ENCODE measurements around the gene SEMA6C.

Gene SEMA6C

DNA sequence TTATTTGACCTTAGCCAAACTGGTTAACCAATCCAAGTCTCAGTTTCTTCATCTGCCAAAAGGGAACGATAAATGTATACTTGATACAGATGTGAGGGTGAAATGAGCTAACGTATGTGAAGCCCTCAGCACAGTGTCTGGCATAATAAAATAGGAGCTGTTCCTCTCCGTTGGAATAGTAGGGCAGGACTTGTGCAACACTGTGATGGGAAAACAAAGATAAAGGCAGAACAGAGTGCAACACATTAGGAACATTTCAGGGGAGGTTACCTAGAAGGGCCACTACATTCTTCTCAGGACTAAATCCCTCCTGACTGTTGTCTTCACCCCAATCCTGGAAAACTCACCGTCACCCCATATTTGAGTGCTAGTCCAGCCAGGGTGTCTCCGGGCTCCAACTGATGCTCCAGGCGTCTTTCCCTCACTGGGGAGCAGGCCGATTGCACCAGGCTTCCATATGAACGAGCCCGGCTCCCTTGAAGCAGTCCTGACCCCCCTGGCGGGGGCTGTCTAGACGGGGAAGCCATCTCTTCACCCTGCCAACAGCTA lies 18.4 kb upstream of the SEMA6C start:
- H3K27me3 ChIP-seq (ENCODE audit: control insufficient read depth in 5 of 5, insufficient read depth in 4 of 5, low read length in 5 of 5): no peaks in the 10 kb centered on the region
- H3K9ac ChIP-seq (ENCODE audit: low read length in 5 of 5): peak overlapping the region; percentile 82 to 96 (median 91)
- peaks cover 7 to 40% (median 35%) of the 10 kb centered on the region in 5 donors for H3K4me1 ChIP-seq (ENCODE audit: control insufficient read depth in 5 of 5, insufficient read depth in 5 of 5, low read length in 5 of 5)
- peaks cover 0 to 37% (median 28%) of the 10 kb centered on the region in 5 donors for H3K36me3 ChIP-seq (ENCODE audit: control insufficient read depth in 5 of 5, insufficient read depth in 5 of 5, low read length in 5 of 5)
- peak overlapping the region; percentile 86 for H3K27ac ChIP-seq (ENCODE audit: low read depth, low read length)
- H3K4me3 ChIP-seq (ENCODE audit: low read depth in 1 of 5, low read length in 5 of 5): peak overlapping the region; percentile 88 to 99 (median 94)
- no peaks in the 10 kb centered on the region for H3K9me3 ChIP-seq (ENCODE audit: control insufficient read depth in 5 of 5, low read length in 5 of 5)

DNA sequence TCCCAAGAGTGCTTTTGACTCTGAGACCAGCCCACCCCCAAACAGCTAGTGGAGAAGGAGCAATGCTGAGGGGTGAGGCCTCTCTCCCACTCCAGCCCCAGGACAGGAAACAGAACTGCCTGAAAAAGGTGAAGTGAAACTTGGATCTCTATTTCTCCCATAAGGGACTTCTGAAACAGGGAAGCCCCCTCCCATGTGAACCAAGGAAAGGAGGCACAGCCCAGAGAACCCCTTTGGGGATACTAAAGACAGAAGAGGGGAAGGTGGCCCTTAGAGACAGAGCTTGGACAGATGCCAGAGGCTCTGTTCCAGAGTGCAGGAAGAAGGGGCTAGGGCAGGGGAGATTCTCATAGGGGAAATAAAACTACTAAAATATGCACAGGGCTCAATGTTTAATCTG lies 12.9 kb upstream of the SEMA6C start:
- no peak overlapping the region for H3K4me3 ChIP-seq (ENCODE audit: low read depth in 1 of 5, low read length in 5 of 5)
- H3K4me1 ChIP-seq (ENCODE audit: control insufficient read depth in 5 of 5, insufficient read depth in 5 of 5, low read length in 5 of 5): peaks cover 2 to 29% (median 17%) of the 10 kb centered on the region in 5 donors
- peaks cover 0 to 47% (median 38%) of the 10 kb centered on the region in 5 donors for H3K36me3 ChIP-seq (ENCODE audit: control insufficient read depth in 5 of 5, insufficient read depth in 5 of 5, low read length in 5 of 5)
- H3K27me3 ChIP-seq (ENCODE audit: control insufficient read depth in 5 of 5, insufficient read depth in 4 of 5, low read length in 5 of 5): no peaks in the 10 kb centered on the region
- no peak overlapping the region for H3K27ac ChIP-seq (ENCODE audit: low read depth, low read length)
- peak overlapping the region in 3 of 5 donors; percentile 23 to 35 (median 25) for H3K9ac ChIP-seq (ENCODE audit: low read length in 5 of 5)
- no peaks in the 10 kb centered on the region for H3K9me3 ChIP-seq (ENCODE audit: control insufficient read depth in 5 of 5, low read length in 5 of 5)

DNA sequence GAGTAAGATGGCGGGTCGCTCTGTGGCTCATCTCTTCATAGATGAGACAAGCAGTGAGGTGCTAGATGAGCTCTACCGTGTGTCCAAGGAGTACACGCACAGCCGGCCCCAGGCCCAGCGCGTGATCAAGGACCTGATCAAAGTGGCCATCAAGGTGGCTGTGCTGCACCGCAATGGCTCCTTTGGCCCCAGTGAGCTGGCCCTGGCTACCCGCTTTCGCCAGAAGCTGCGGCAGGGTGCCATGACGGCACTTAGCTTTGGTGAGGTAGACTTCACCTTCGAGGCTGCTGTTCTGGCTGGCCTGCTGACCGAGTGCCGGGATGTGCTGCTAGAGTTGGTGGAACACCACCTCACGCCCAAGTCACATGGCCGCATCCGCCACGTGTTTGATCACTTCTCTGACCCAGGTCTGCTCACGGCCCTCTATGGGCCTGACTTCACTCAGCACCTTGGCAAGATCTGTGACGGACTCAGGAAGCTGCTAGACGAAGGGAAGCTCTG lies 12.4 kb upstream of the SEMA6C start:
- H3K36me3 ChIP-seq (ENCODE audit: control insufficient read depth in 5 of 5, insufficient read depth in 5 of 5, low read length in 5 of 5): peaks cover 0 to 47% (median 38%) of the 10 kb centered on the region in 5 donors
- H3K9me3 ChIP-seq (ENCODE audit: control insufficient read depth in 5 of 5, low read length in 5 of 5): no peaks in the 10 kb centered on the region
- peaks cover 2 to 26% (median 14%) of the 10 kb centered on the region in 5 donors for H3K4me1 ChIP-seq (ENCODE audit: control insufficient read depth in 5 of 5, insufficient read depth in 5 of 5, low read length in 5 of 5)
- no peak overlapping the region for H3K4me3 ChIP-seq (ENCODE audit: low read depth in 1 of 5, low read length in 5 of 5)
- H3K9ac ChIP-seq (ENCODE audit: low read length in 5 of 5): peak overlapping the region in 3 of 5 donors; percentile 23 to 35 (median 25)
- no peak overlapping the region for H3K27ac ChIP-seq (ENCODE audit: low read depth, low read length)
- no peaks in the 10 kb centered on the region for H3K27me3 ChIP-seq (ENCODE audit: control insufficient read depth in 5 of 5, insufficient read depth in 4 of 5, low read length in 5 of 5)

DNA sequence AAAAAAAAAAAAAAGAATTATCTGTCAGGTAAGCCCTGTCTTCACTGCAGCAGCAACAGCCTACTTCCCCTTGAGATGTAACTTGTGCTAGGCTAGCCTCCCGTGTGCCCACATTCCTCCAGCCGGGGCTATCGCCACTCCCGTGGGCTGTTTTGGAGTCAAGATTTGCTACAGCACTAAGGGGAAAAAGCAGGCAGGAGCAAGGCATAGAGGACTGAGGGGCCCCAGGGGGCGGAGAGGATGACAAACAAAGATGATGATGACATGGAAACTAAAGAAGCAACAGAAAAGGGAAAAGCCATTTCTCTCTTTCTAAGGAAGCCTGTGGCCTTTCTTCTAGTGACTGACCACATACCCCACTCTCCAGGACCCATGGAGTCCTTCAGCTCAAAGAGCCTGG lies 11.9 kb upstream of the SEMA6C start:
- no peaks in the 10 kb centered on the region for H3K9me3 ChIP-seq (ENCODE audit: control insufficient read depth in 5 of 5, low read length in 5 of 5)
- H3K9ac ChIP-seq (ENCODE audit: low read length in 5 of 5): peak overlapping the region in 1 of 5 donors; percentile 12
- H3K27me3 ChIP-seq (ENCODE audit: control insufficient read depth in 5 of 5, insufficient read depth in 4 of 5, low read length in 5 of 5): no peaks in the 10 kb centered on the region
- peaks cover 2 to 26% (median 14%) of the 10 kb centered on the region in 5 donors for H3K4me1 ChIP-seq (ENCODE audit: control insufficient read depth in 5 of 5, insufficient read depth in 5 of 5, low read length in 5 of 5)
- H3K36me3 ChIP-seq (ENCODE audit: control insufficient read depth in 5 of 5, insufficient read depth in 5 of 5, low read length in 5 of 5): peaks cover 0 to 47% (median 38%) of the 10 kb centered on the region in 5 donors
- no peak overlapping the region for H3K27ac ChIP-seq (ENCODE audit: low read depth, low read length)
- no peak overlapping the region for H3K4me3 ChIP-seq (ENCODE audit: low read depth in 1 of 5, low read length in 5 of 5)

DNA sequence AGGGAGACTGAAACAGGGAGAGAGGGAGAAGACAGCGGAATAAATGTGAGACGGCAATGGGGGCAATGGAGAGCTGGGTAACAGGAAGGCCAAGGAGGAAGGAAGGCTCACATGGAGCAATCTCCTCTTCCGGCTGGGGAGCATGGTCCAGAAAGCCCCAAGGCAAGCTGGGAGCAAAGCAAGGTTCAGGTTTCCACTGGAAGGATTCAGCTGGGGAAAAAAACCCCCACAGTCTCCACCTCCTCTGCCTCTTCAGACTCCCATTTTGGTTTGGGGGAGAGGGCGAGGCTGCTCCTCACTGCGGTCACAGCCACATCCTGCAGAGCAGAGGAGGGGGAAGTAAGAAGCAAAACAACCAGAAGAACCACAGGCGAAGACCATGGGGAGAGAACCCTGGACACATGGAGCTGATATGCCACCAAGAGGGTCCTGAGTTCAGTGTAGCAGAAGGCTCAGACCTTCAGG lies 10.7 kb upstream of the SEMA6C start:
- peaks cover 0 to 47% (median 38%) of the 10 kb centered on the region in 5 donors for H3K36me3 ChIP-seq (ENCODE audit: control insufficient read depth in 5 of 5, insufficient read depth in 5 of 5, low read length in 5 of 5)
- H3K4me3 ChIP-seq (ENCODE audit: low read depth in 1 of 5, low read length in 5 of 5): peak overlapping the region; percentile 30 to 69 (median 49)
- no peaks in the 10 kb centered on the region for H3K9me3 ChIP-seq (ENCODE audit: control insufficient read depth in 5 of 5, low read length in 5 of 5)
- no peak overlapping the region for H3K27ac ChIP-seq (ENCODE audit: low read depth, low read length)
- H3K27me3 ChIP-seq (ENCODE audit: control insufficient read depth in 5 of 5, insufficient read depth in 4 of 5, low read length in 5 of 5): no peaks in the 10 kb centered on the region
- H3K9ac ChIP-seq (ENCODE audit: low read length in 5 of 5): peak overlapping the region in 2 of 5 donors; percentile 19 to 25
- peaks cover 2 to 26% (median 14%) of the 10 kb centered on the region in 5 donors for H3K4me1 ChIP-seq (ENCODE audit: control insufficient read depth in 5 of 5, insufficient read depth in 5 of 5, low read length in 5 of 5)

DNA sequence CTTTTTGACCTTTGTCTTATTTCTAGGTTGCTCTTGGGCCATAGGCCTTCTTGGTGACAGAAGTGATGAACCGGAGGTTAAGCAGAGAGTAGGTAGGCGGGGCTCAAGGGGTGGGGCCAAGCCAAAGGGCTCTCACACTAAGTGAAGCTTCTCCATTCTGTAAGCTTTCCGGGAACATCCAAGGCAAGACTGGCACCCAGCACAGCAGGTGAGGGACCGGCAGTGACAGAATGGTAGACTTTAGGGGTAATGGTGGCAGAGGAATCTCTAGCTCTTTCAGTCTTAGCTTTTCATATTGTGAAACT lies 10.0 kb upstream of the SEMA6C start, which contains the start of gene TNFAIP8L2:
TSS of gene TNFAIP8L2 (plus strand) at position 135 of the 305 bp plus-strand sequence. CDS start 2,049 bp downstream, outside the sequence.
- H3K9ac ChIP-seq (ENCODE audit: low read length in 5 of 5): peak within 1 kb of the TSS in 2 of 5 donors; percentile 19 to 25
- H3K36me3 ChIP-seq (ENCODE audit: control insufficient read depth in 5 of 5, insufficient read depth in 5 of 5, low read length in 5 of 5): peaks cover 0 to 42% (median 34%) of the 10 kb centered on the region in 5 donors
- H3K4me1 ChIP-seq (ENCODE audit: control insufficient read depth in 5 of 5, insufficient read depth in 5 of 5, low read length in 5 of 5): peaks cover 2 to 26% (median 14%) of the 10 kb centered on the region in 5 donors
- no peaks in the 10 kb centered on the region for H3K9me3 ChIP-seq (ENCODE audit: control insufficient read depth in 5 of 5, low read length in 5 of 5)
- peak within 1 kb of the TSS; percentile 30 to 69 (median 49) for H3K4me3 ChIP-seq (ENCODE audit: low read depth in 1 of 5, low read length in 5 of 5)
- H3K27ac ChIP-seq (ENCODE audit: low read depth, low read length): no peak within 1 kb of the TSS
- no peaks in the 10 kb centered on the region for H3K27me3 ChIP-seq (ENCODE audit: control insufficient read depth in 5 of 5, insufficient read depth in 4 of 5, low read length in 5 of 5)

DNA sequence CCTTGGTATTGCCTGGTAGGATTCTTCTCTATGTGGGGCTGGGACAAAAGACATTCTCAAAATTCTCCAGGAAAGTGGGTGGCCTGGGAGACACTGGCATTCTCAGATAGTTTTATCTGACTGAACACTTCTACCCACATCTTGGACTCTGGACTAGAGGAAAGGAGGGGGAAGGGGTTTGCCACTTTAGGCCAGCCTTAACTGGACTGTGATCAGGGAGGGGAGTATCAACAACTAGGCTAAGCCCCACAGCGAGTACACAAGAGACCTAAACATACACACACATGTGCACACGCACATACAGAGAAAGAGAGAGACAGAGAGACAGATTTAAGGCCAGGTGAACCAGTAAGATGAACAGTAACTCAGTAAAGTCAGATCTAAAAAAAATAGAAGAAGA lies 1.2 kb upstream of the SEMA6C start:
- no peaks in the 10 kb centered on the region for H3K9me3 ChIP-seq (ENCODE audit: control insufficient read depth in 5 of 5, low read length in 5 of 5)
- no peaks in the 10 kb centered on the region for H3K27me3 ChIP-seq (ENCODE audit: control insufficient read depth in 5 of 5, insufficient read depth in 4 of 5, low read length in 5 of 5)
- peak overlapping the region in 4 of 5 donors; percentile 61 to 76 (median 70) for H3K9ac ChIP-seq (ENCODE audit: low read length in 5 of 5)
- H3K27ac ChIP-seq (ENCODE audit: low read depth, low read length): no peak overlapping the region
- peaks cover 0 to 2% (median 0%) of the 10 kb centered on the region in 5 donors for H3K36me3 ChIP-seq (ENCODE audit: control insufficient read depth in 5 of 5, insufficient read depth in 5 of 5, low read length in 5 of 5)
- H3K4me1 ChIP-seq (ENCODE audit: control insufficient read depth in 5 of 5, insufficient read depth in 5 of 5, low read length in 5 of 5): peaks cover 3 to 43% (median 30%) of the 10 kb centered on the region in 5 donors
- no peak overlapping the region for H3K4me3 ChIP-seq (ENCODE audit: low read depth in 1 of 5, low read length in 5 of 5)

DNA sequence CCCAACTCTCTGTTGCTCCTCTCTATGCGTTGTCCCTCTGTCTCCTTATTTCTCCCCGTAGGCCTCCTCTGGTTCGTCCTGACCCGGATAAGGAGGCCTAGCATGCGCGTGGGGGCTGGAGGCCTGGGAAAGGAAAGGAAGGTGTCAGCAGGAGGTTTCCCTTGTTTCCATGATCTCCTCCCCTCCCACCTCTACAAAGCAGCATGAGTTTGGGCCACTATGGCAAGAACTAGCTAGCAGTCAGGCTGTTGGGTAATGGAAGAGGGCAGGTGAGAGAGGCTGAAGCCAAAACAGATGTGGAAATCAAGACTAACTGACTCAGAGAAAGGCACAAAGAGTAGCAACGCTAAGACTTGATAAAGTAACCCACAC lies 687 bp upstream of the SEMA6C start:
- peaks cover 3 to 43% (median 30%) of the 10 kb centered on the region in 5 donors for H3K4me1 ChIP-seq (ENCODE audit: control insufficient read depth in 5 of 5, insufficient read depth in 5 of 5, low read length in 5 of 5)
- no peaks in the 10 kb centered on the region for H3K27me3 ChIP-seq (ENCODE audit: control insufficient read depth in 5 of 5, insufficient read depth in 4 of 5, low read length in 5 of 5)
- peak overlapping the region; percentile 65 to 90 (median 82) for H3K4me3 ChIP-seq (ENCODE audit: low read depth in 1 of 5, low read length in 5 of 5)
- H3K9me3 ChIP-seq (ENCODE audit: control insufficient read depth in 5 of 5, low read length in 5 of 5): no peaks in the 10 kb centered on the region
- H3K36me3 ChIP-seq (ENCODE audit: control insufficient read depth in 5 of 5, insufficient read depth in 5 of 5, low read length in 5 of 5): peaks cover 0 to 2% (median 0%) of the 10 kb centered on the region in 5 donors
- H3K9ac ChIP-seq (ENCODE audit: low read length in 5 of 5): peak overlapping the region; percentile 48 to 76 (median 64)
- peak overlapping the region; percentile 30 for H3K27ac ChIP-seq (ENCODE audit: low read depth, low read length)

DNA sequence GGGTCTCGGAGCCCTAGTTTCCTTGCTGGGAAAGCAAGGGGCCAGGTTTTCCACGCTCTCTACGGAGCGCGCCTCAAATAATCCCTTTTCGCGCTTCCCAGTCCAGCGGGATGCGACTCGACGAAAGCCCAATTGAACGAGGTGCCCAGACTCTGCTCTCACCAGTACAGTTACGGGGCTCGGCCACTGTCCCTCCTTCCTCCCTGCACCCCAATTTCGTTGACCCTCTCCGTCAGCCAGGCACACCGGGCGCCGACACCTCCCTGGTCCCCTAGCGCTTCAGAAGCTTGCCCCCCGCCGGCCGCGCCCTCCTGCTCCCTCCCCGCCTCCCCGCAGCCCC lies 389 bp downstream of the SEMA6C start:
- peak overlapping the region; percentile 65 to 90 (median 82) for H3K4me3 ChIP-seq (ENCODE audit: low read depth in 1 of 5, low read length in 5 of 5)
- H3K9ac ChIP-seq (ENCODE audit: low read length in 5 of 5): peak overlapping the region in 4 of 5 donors; percentile 9 to 84 (median 70)
- H3K36me3 ChIP-seq (ENCODE audit: control insufficient read depth in 5 of 5, insufficient read depth in 5 of 5, low read length in 5 of 5): peaks cover 0 to 2% (median 0%) of the 10 kb centered on the region in 5 donors
- peaks cover 3 to 43% (median 30%) of the 10 kb centered on the region in 5 donors for H3K4me1 ChIP-seq (ENCODE audit: control insufficient read depth in 5 of 5, insufficient read depth in 5 of 5, low read length in 5 of 5)
- H3K9me3 ChIP-seq (ENCODE audit: control insufficient read depth in 5 of 5, low read length in 5 of 5): no peaks in the 10 kb centered on the region
- H3K27ac ChIP-seq (ENCODE audit: low read depth, low read length): no peak overlapping the region
- no peaks in the 10 kb centered on the region for H3K27me3 ChIP-seq (ENCODE audit: control insufficient read depth in 5 of 5, insufficient read depth in 4 of 5, low read length in 5 of 5)

DNA sequence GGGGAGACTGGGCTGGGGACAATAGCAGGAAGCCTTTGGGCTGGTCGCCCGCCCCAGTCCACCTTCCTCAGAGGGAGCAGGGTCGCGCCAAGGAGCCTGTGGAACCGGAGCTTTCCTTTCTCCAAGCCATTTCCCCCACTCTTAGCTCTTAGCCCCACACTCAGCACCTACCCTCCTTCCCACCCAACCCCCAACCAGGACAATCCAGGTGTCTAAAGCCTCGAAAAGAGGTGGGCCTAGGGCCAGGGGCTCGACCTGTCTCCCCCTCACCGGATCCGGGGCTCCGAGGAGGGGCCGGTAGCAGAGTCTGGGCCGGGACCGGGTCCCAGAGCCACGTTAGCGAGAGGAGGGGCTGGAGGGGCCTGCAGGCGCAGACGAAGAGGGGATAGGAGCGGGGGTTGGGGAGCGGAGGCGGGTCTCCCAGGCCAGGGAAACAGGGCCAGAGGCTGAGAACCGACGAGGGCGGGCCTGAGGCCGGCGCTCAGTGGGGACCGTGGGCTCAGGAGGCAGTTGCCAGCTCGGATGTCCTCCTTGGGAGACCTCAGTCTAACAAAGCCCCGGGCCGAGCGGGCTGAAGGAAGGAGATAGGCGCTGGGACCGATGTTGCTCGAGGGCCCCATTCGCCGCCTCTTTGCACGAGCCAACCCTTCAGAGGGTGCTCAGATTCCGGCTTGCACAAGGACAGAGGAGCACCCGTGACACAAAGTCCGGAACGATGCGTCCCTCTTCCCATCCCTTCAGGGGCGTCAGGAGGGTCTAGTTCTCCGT lies 943 bp downstream of the SEMA6C start:
- no peaks in the 10 kb centered on the region for H3K9me3 ChIP-seq (ENCODE audit: control insufficient read depth in 5 of 5, low read length in 5 of 5)
- no peaks in the 10 kb centered on the region for H3K27me3 ChIP-seq (ENCODE audit: control insufficient read depth in 5 of 5, insufficient read depth in 4 of 5, low read length in 5 of 5)
- H3K9ac ChIP-seq (ENCODE audit: low read length in 5 of 5): peak overlapping the region; percentile 44 to 84 (median 61)
- H3K36me3 ChIP-seq (ENCODE audit: control insufficient read depth in 5 of 5, insufficient read depth in 5 of 5, low read length in 5 of 5): peaks cover 0 to 2% (median 0%) of the 10 kb centered on the region in 5 donors
- peak overlapping the region; percentile 65 to 90 (median 82) for H3K4me3 ChIP-seq (ENCODE audit: low read depth in 1 of 5, low read length in 5 of 5)
- H3K27ac ChIP-seq (ENCODE audit: low read depth, low read length): no peak overlapping the region
- H3K4me1 ChIP-seq (ENCODE audit: control insufficient read depth in 5 of 5, insufficient read depth in 5 of 5, low read length in 5 of 5): peaks cover 3 to 43% (median 30%) of the 10 kb centered on the region in 5 donors
